Liver (tissue), 3 donors: Measurements from ENCODE around the gene DYRK1A.

ENCODE experiments used
- CTCF ChIP-seq: fragments of 150-350 bp; IDR thresholded peaks from 2 replicates; pipeline ENCODE4 v1.5.1; 2017; ENCODE audit warnings: improper control_type of control experiment, low read depth, low read length; ENCODE audit not compliant: missing input control
- JUND ChIP-seq, 2 donors: IDR thresholded peaks; 2 replicates each; pipeline ENCODE4 v1.6.1; 2016; ENCODE audit warnings: antibody characterized with exemption in 2 of 2
- donor health status: healthy.
- donor health status: healthy.

DNA sequence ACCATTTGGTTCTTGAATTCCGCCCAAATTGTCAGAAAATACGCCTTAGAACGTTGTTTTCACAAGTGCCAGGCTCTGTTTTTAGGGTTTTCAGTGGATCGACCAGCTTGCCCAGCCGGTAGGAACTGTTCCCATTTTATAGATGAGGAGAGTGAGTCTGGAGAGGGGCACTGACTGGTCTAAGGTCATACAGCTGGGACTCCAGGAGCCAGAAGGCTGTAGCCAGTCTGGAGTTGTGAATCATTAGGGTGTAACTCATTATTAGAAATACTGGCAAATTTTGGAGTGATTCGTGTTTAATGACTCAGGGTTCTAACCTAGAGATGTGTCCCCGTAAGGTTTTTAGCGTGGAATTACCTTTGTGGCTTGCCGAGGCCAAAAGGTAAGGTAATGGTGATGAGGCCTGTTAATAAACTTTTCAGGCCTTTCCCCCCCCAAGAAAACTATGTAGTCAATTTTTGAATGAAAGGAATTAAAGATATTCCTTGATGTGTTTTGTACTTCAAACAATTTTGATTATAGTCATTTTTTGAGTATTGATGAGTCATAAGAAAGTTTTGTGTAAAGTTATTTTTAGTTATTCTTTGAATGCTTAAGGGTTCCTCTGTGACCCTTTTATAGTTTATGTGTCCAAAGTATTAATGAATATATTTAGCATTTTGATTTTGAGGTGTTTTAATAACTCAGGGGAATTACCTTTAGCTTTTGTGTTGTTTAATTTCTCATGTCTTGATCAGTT lies 2.1 kb downstream of the DYRK1A start:
- TF ChIP-seq CTCF (no peak), JUND (IDR thresholded peaks at IDR 0.05) (no peak)
